ENCODE data around the gene RBM11. TPM values are rescaled to one million over a fixed set of nuclear protein-coding genes. Genes with fewer than 3 reads are reported as not detected.

The RBM11 gene
- total and polyA plus RNA-seq, 2 of the 8 experiments (the other 6 are each of a cell fraction or from before 2014, with no cell fraction given): 3.9 to 10.1 TPM

GRCh38 chr21:14223365-14223764 lies 7.4 kb downstream of the RBM11 start:
- Histone ChIP-seq H2BK12ac (ENCODE audit: low read depth, low read length) (no peak overlapping the region), H2BK15ac (ENCODE audit: low read length) (no peak overlapping the region), H3K27me3 (replicated peaks in 1 of 4; ENCODE audit: control insufficient read depth in 3 of 4, extremely low read depth in 1 of 4, insufficient read depth in 3 of 4, low read length in 3 of 4) (no peaks in the 10 kb centered on the region), H2AK5ac (ENCODE audit: low read depth, low read length) (no peak overlapping the region), H3K4ac (replicated peaks; ENCODE audit: insufficient read length, low read depth, low read length) (no peak overlapping the region), H3K23me2 (ENCODE audit: low read depth, low read length) (no peaks in the 10 kb centered on the region), H4K91ac (replicated peaks; ENCODE audit: insufficient read length, low read length) (no peak overlapping the region), H2BK120ac (replicated peaks; ENCODE audit: low read depth, low read length) (no peak overlapping the region), H4K20me1 (replicated peaks in 1 of 2; ENCODE audit: control insufficient read depth in 1 of 2, insufficient read depth in 2 of 2, low read length in 2 of 2) (no peaks in the 10 kb centered on the region), H3K4me3 (ENCODE audit: extremely low read depth in 1 of 4, insufficient read depth in 2 of 4, low read depth in 3 of 4, low read length in 4 of 4) (no peak overlapping the region), H2AFZ (ENCODE audit: low read length) (no peak overlapping the region), H3K18ac (ENCODE audit: extremely low read depth, low read length) (no peak overlapping the region), H3K79me1 (ENCODE audit: low read depth, low read length) (no peaks in the 10 kb centered on the region), H3K36me3 (ENCODE audit: control insufficient read depth in 2 of 4, insufficient read depth in 4 of 4, low read length in 3 of 4) (peaks cover 0 to 4% (median 0%) of the 10 kb centered on the region in 4 experiments; a peak in 1 of 8 replicates), H3K27ac (ENCODE audit: low read depth, low read length) (no peak overlapping the region), H3K4me1 (replicated peaks in 1 of 4; ENCODE audit: control insufficient read depth in 3 of 4, insufficient read depth in 4 of 4, low read length in 3 of 4) (no peaks in the 10 kb centered on the region), H3K23ac (ENCODE audit: insufficient read length) (no peak overlapping the region), H4K5ac (ENCODE audit: insufficient read length, low read depth, low read length) (no peak overlapping the region), H3K14ac (ENCODE audit: insufficient read length) (no peak overlapping the region), H3K4me2 (ENCODE audit: insufficient read depth in 1 of 2, low read depth in 2 of 2, low read length in 2 of 2) (no peak overlapping the region), H4K8ac (ENCODE audit: extremely low read depth, insufficient read depth, low read length) (no peak overlapping the region), H3K56ac (replicated peaks; ENCODE audit: insufficient read length, low read depth, low read length) (no peak overlapping the region), H2BK20ac (ENCODE audit: low read length) (no peak overlapping the region), H2BK5ac (ENCODE audit: low read depth, low read length) (no peak overlapping the region), H3K9ac (replicated peaks in 1 of 4; ENCODE audit: extremely low read depth in 1 of 4, low read depth in 3 of 4, low read length in 3 of 4) (no peak overlapping the region), H3K79me2 (ENCODE audit: control insufficient read depth in 1 of 2, insufficient read depth in 2 of 2, low read length in 2 of 2) (no peaks in the 10 kb centered on the region), H3K9me3 (ENCODE audit: insufficient read depth in 2 of 2, low read depth in 1 of 2, low read length in 1 of 2) (no peaks in the 10 kb centered on the region)
- CTCF ChIA-PET (ENCODE audit: partially characterized antibody): no interaction called here
- FAIRE-seq: no peak
- WGBS, 2 experiments (ENCODE audit: extremely low coverage in 1 of 2, insufficient coverage in 1 of 2, insufficient read length in 1 of 2, insufficient replicate concordance in 2 of 2, low coverage in 1 of 2, low lambda C conversion rate in 2 of 2, missing lambda C conversion rate in 1 of 2): 96% methylated on average over 1 of the region's 1 CpG; no CpG with 5 or more reads in 1 of the 2 experiments
- POLR2A ChIA-PET (ENCODE audit: partially characterized antibody): no interaction called here
- DNase-seq (ENCODE audit: low read depth in 1 of 2, low spot score in 2 of 2): no peak
- TF ChIP-seq EGR1 (IDR thresholded peaks at IDR 0.05; ENCODE audit: borderline replicate concordance, low read depth, low read length) (no peak), HDAC6 (IDR thresholded peaks at IDR 0.05; ENCODE audit: low read depth, low read length) (no peak), SIN3A (conservative IDR thresholded peaks at IDR 0.05 in 1 of 2, IDR thresholded peaks at IDR 0.05 in 1 of 2; ENCODE audit: low read depth in 1 of 2, low read length in 2 of 2) (no peak), GABPA (IDR thresholded peaks at IDR 0.05; ENCODE audit: borderline replicate concordance, insufficient read depth, low read length) (no peak), BRCA1 (IDR thresholded peaks at IDR 0.05; ENCODE audit: low read depth, low read length) (no peak), CHD1 (IDR thresholded peaks at IDR 0.05; ENCODE audit: low read depth, low read length) (no peak), GTF2F1 (IDR thresholded peaks at IDR 0.05; ENCODE audit: borderline replicate concordance, low read depth, low read length) (no peak), RAD21 (IDR thresholded peaks at IDR 0.05 in 1 of 2, conservative IDR thresholded peaks at IDR 0.05 in 1 of 2; ENCODE audit: low read depth in 2 of 2, low read length in 2 of 2) (no peak)
